ENCODE measurements around the gene C20orf96. TPM values are rescaled to one million over a fixed set of nuclear protein-coding genes. Genes with fewer than 3 reads are reported as not detected.
A peak's percentile ranks its signal among the peaks of the same experiment; 100 is the strongest.

C20orf96 gene
- total RNA-seq, 2 donors from 2014 or later = 5.5 to 7.2 TPM

DNA sequence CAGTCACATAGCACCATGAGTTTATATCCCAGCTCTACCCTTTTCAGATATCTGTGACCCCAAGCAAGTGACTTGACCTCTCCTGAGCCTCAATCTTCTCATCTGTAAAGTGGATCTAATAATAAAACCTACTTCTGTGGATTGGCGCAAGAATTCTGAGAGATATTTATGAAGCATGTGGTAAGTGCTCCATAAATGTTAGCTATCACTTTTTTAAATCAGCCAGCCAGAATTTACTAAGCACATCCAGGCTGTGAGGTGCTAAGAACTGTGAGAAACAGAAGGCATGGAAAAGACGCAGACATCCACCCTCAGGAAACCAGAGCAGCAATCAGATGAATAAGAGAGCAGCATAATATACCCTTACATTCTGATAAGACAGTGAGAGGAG lies 862 bp downstream of the C20orf96 start:
- ATAC-seq (no peak), DNase-seq (no peak)
- intact Hi-C loops (cut with DNase I) = no loop called here

DNA sequence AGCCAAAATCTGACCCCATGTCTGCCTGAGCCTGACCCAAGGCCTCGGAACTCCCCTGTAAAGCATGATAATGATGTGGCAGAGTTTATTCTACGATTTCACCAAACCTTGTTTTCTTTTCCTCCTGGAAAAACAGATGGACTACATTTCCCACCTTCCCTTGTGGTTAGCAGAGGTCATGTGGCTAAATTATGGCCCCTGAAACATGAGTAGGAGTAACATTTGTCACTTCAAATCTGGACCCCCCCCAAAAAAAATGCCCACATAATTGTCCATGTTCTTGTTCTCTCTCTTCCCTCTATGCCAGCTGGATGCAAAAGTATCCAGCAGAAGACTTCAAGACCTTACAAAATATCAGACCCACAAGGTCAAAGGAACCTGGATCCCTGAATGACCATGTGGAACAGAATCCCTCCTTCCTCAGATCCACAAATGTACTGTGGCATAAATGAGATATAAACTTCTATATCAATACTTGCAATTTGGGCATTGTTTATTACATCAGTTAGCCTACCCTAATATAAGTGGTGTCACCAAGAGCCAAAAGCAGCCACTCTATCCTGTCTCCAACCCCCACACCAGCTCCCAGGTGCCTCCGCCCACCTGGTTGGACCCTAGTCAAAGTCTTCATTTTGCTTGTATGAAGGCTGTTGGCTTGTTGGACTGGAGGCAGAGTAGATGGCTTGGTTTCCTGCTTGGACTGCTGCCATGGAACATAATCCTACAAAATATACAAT lies 1.4 kb downstream of the C20orf96 start:
- intact Hi-C loops (cut with DNase I) = no loop called here
- DNase-seq (no peak), ATAC-seq (no peak)

DNA sequence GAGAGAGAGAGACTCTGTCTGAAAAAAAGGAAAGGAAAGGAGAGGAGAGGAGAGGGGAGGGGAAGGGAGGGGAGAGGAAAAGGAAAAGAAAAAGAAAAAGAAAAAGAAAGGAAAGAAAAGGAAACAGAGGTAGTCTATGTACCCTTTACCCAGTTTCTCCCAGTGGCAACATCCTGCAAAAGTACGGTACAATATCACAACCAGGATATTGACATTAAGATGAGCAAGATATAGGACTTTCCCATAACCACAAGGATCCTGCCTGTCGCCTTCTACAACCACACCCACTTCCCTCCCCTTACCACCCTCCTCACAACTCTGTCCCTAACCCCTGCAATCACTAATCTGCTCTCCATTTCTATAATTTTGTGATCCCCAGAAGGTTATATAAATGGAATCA lies 4.0 kb downstream of the C20orf96 start:
- DNase-seq (no peak), ATAC-seq (no peak)
- intact Hi-C loops (cut with DNase I) = no loop called here

DNA sequence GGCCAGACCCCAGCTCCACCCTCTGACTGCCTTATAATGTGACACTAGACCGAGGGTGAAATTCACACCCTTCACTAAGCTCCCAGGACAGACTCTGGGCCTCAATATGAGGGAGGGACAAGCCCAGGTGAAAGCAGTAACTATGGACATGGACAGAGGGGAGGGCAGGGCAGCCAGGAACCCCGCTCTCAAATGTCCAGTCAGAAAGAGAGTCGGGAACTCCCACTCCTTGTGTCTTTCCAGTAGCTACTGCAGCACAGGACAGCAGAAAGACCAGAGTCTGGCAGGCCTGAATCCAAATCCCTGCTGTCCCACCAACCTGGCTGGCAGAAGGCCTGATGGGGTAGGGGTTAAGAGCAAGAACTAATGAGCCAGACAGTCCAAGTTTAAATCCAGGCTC lies 6.4 kb downstream of the C20orf96 start:
- ATAC-seq (no peak), DNase-seq (no peak)
- intact Hi-C loops (cut with DNase I) = no loop called here

- DNase-seq (peak; percentile 62), ATAC-seq (peak; percentile 61 to 70)
- intact Hi-C loops (cut with DNase I) = no loop called here
These were observed 11.7 kb downstream of the C20orf96 start for GRCh38 chr20:278607-279571.

DNA sequence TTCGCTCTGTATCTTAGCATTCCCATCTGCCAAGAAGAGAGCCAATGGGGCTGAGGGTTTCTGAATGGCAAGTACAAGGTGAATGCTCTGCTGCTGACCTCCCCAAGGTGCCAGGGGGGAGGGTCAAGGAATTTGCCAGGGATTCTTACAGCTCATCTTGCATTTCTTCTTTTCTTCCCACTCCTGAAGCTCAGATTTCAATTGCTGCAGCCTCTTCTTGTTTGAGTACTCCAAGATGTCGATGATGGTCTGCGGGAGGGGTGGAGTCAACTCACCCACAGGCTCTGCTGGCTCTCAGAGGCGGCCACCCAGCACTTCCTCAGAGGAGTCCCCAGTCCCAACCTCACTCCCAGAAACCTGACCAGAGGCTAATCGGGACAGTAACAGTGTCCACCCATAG lies 12.4 kb downstream of the C20orf96 start:
- no peak for DNase-seq
- no peak for ATAC-seq
- intact Hi-C loops (cut with DNase I) = no loop called here

GRCh38 chr20:277496-277781 lies 13.1 kb downstream of the C20orf96 start:
- DNase-seq (no peak), ATAC-seq (no peak)
- intact Hi-C loops (cut with DNase I) = no loop called here

DNA sequence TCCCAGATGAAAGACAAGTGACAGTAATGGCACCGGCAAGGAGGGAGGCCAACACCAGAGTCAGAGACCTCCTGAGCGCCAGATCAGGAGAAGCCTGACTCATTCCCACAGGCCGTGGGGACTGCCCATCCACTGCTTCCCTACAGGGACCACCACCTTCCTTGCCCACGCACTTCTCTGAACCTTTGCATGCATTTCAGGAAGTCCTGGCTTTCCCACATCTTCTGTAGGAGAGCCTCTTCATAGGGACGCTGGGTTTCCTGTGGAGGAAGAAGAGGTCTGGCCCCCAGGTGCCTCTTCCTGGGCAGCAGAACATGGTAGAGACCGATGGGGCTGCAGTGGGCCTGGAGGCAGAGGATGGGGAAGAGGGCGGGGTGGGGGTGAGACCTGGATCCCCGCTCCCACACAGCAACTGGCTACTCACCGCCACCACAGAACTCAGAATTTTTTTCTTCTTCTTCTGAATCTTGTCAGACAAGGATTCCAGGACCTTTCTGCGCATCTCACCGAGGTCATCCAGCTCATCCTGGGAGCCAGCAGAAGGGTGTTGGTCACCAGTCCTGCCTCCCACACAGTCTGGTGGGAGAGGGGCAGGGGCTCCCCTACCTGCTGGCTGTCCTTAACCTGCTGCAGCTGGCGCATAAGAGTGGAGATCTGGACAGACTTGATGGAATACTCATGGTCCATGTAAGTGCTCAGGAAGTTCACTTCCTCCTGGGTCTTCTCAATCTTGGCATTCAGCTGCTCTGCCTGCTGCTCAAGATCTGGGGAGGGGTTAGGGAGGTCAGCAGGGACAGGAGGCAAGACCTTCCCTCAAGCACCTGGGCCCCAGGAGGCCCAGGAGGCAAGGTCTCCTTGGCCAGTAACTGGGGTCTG lies 13.7 kb downstream of the C20orf96 start:
- intact Hi-C loops (cut with DNase I) = no loop called here
- DNase-seq (no peak), ATAC-seq (no peak)

- ATAC-seq (no peak), DNase-seq (no peak)
- intact Hi-C loops (cut with DNase I) = no loop called here
These were observed 14.8 kb downstream of the C20orf96 start for GRCh38 chr20:275791-276190.

DNA sequence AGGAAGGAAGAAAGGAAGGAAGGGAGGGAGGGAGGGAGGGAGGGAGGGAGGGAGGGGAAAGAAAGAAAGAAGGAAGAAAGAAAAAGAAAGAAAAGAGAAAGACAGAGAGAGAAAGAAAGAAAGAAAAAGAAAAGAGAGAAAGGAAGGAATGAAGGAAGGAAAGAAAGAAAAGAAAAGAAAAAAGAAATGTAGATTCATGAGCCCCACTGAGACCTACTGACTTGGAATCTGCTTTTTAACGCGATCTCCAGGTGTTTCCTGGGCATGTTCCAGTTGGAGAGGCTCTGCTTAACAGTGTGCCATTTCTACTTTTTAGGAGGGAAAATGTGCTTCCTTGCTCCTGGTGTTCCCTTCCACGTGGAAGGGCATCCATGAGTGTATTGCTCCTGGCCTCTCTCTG lies 16.7 kb downstream of the C20orf96 start:
- intact Hi-C loops (cut with DNase I) = no loop called here
- no peak for DNase-seq
- no peak for ATAC-seq

GRCh38 chr20:272718-273117 lies 17.8 kb downstream of the C20orf96 start:
- DNase-seq = no peak
- ATAC-seq = no peak
- intact Hi-C loops (cut with DNase I) = no loop called here

GRCh38 chr20:271528-271927 lies 19.0 kb downstream of the C20orf96 start:
- DNase-seq (no peak), ATAC-seq (no peak)
- intact Hi-C loops (cut with DNase I) = no loop called here

DNA sequence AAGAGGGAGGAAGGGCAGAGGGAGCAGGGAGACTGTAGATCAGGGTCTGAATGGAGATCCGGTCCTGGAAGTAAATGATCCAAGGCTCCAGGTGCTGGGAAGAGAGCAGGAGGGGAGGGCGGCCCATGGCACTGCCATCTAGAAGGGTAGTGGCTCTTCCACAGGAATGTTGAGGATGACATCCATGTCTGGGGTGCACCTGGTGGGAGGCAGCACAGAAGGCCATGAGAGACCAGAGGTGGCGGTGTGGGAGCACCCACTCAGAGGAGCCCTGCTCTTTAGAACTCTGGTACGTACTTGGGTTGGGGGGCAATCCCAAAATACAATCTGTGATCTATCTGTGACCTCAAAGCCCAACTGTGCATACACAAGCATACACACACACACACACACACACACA lies 19.5 kb downstream of the C20orf96 start:
- intact Hi-C loops (cut with DNase I) = no loop called here
- ATAC-seq (no peak), DNase-seq (no peak)

- DNase-seq (no peak), ATAC-seq (no peak)
- intact Hi-C loops (cut with DNase I) = no loop called here
These were observed 20.0 kb downstream of the C20orf96 start for GRCh38 chr20:270517-270916.

DNA sequence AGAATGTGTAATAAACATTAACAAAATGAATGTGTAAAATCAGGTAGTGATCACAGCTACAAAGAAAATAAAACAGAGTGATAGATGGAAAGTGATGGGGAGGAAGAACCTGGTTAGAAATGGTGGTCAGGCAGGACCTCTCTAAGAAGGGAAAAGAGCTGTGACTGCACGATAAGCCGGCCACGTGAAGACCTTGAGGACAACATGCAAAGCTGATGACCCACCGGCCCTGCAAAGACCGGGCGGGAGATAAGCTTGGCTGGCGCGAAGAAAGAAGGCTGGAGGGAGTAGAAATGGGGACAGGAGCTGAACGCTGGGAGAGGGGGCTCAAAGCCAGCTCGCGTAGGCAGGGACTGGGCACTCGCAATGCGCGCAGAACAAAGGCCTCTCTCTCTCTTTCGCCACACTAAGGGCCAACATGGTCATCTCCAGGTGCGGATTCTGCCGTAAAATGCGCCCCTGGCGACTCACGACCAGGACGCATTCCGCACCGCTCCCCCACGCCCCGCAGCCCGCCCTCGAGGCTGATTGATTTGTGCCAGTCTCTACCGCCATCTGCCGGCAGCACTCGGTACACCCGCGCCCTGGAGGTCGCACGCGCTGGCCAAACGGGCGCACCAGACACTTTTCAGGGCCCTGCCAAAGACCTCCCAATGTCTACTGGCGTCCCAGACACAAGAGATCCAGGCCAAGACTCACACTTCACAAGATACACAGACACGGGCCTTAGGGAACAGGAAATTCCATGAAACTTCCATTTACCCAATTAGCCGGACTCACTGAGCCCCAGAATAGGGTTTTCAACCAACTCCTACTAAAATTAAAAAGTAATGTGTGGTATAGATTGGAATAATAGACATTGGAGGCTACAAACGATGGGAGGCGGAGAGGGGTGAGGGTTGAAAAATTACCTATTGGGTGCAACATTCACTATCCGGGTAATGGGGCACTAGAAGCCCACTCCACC lies 23.7 kb downstream of the C20orf96 start:
- intact Hi-C loops (cut with DNase I) = no loop called here
- ATAC-seq = peak; percentile 92 to 94
- DNase-seq = peak; percentile 89

DNA sequence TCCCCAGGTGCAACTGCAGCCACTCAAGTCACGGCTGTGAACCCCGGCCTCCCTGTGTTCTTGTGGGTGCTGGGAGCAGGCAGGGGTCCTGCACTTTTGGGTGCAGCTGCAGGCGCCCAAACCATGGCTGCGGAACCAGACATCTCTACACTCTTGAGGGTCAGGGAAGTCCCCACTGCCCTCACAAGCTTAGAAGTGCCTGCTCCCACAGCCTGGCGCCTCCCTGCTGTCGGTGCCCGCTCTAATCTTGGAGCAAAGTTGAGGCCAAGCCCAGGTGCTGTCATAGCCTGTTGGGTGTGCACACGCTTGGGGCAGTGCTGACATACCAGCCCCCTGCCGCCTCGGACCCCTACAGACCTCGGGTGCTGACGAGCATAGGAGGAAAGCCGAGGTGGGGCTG lies 26.8 kb downstream of the C20orf96 start:
- intact Hi-C loops (cut with DNase I) = no loop called here
- DNase-seq (no peak), ATAC-seq (no peak)

DNA sequence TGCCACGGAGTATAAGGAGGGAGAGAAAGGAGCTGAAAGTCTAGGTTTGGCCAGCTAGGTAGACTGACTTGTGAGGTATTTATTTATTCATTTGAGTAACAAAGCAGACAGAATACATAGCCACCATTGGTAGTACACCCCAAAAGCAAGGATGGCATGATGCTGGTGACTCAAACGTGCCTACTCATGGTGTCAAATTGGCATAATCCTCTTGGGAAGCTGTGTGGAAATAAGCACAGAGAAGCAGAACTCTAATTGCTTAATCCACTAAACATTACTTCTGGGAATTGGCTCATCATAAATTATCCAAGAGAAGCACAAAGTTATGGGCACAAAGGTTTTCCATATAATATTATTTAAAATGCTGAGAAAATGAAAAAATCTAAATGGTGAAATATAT lies 30.6 kb downstream of the C20orf96 start:
- intact Hi-C loops (cut with DNase I) = no loop called here
- DNase-seq = no peak
- no peak for ATAC-seq

DNA sequence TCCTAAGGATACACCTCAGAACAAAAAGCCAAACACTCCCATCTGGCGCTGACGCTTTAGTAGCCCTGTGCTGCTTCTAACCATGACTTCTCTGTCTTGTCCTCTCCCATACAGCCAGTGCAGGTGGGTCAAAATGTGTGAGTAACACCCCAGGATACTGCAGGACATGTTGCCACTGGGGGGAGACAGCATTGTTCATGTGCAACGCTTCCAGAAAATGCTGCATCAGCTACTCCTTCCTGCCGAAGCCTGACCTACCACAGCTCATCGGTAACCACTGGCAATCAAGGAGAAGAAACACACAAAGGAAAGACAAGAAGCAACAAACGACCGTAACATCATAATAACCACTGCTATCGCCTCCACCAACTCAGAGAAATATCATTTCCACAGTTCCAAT lies 31.6 kb downstream of the C20orf96 start:
- ATAC-seq (peak in 1 of 2 donors; percentile 30), DNase-seq (no peak)
- intact Hi-C loops (cut with DNase I) = no loop called here
